GM23248 (cell line): ENCODE results near the gene NAALADL2. TPM values are rescaled to one million over a fixed set of nuclear protein-coding genes. Genes with fewer than 3 reads are reported as not detected.

ENCODE experiments used
- DNase-seq: peaks from one replicate; pipeline ENCODE4 v3.0.0-alpha.2; 2015
- H2AFZ ChIP-seq: fragments of 200-600 bp; sonication (generic); 2 replicates; pipeline ENCODE4 v1.6.1; 2016; ENCODE audit warnings: antibody characterized with exemption
- H3F3A ChIP-seq: fragments of 200-600 bp; sonication (generic); 2 replicates; pipeline ENCODE4 v1.6.1; 2016; ENCODE audit warnings: mild to moderate bottlenecking, antibody characterized with exemption, mixed run types; ENCODE audit not compliant: insufficient read depth
- H3K27ac ChIP-seq: fragments of 200-600 bp; sonication (generic); 2 replicates; pipeline ENCODE4 v1.5.1; 2016; ENCODE audit warnings: mild to moderate bottlenecking
- H3K27me3 ChIP-seq: fragments of 200-600 bp; sonication (generic); replicated peaks from 2 replicates; pipeline ENCODE4 v1.6.1; 2016; ENCODE audit warnings: mild to moderate bottlenecking; ENCODE audit not compliant: insufficient read depth
- H3K36me3 ChIP-seq: fragments of 200-600 bp; sonication (generic); 2 replicates; pipeline ENCODE4 v1.6.1; 2016; ENCODE audit warnings: low read depth, mild to moderate bottlenecking
- H3K4me1 ChIP-seq: fragments of 200-600 bp; sonication (generic); 2 replicates; pipeline ENCODE4 v1.6.1; 2016; ENCODE audit warnings: mild to moderate bottlenecking; ENCODE audit not compliant: insufficient read depth
- H3K4me2 ChIP-seq: fragments of 200-600 bp; sonication (generic); one replicate; pipeline ENCODE4 v1.6.1; 2016; ENCODE audit warnings: mild to moderate bottlenecking; ENCODE audit not compliant: unreplicated experiment
- H3K4me3 ChIP-seq: fragments of 200-600 bp; sonication (generic); 2 replicates; pipeline ENCODE4 v1.5.1; 2016; ENCODE audit warnings: mild to moderate bottlenecking
- H3K79me2 ChIP-seq: fragments of 200-600 bp; sonication (generic); 2 replicates; pipeline ENCODE4 v1.6.1; 2016; ENCODE audit warnings: mild to moderate bottlenecking; ENCODE audit not compliant: insufficient read depth
- H3K9ac ChIP-seq: fragments of 200-600 bp; sonication (generic); 2 replicates; pipeline ENCODE4 v1.6.1; 2016; ENCODE audit warnings: mild to moderate bottlenecking
- H3K9me2 ChIP-seq: fragments of 200-600 bp; sonication (generic); 2 replicates; pipeline ENCODE4 v1.6.1; 2016; ENCODE audit warnings: mixed run types, mild to moderate bottlenecking, moderate library complexity; ENCODE audit not compliant: insufficient read depth
- H3K9me3 ChIP-seq: fragments of 200-600 bp; sonication (generic); one replicate; pipeline ENCODE4 v1.6.1; 2017; ENCODE audit warnings: low read depth
- H4K20me1 ChIP-seq: fragments of 200-600 bp; sonication (generic); 2 replicates; pipeline ENCODE4 v1.6.0; 2016; ENCODE audit not compliant: insufficient read depth
- EZH2 ChIP-seq: fragments of 200-600 bp; sonication (generic); IDR thresholded peaks from 2 replicates; pipeline ENCODE4 v1.6.1; 2018; ENCODE audit warnings: antibody characterized with exemption, mild to moderate bottlenecking; ENCODE audit not compliant: insufficient read depth, poor library complexity, severe bottlenecking
- EZH2phosphoT487 ChIP-seq: fragments of 200-600 bp; sonication (generic); IDR thresholded peaks from 2 replicates; pipeline ENCODE4 v1.6.1; 2018; ENCODE audit warnings: antibody characterized with exemption, moderate library complexity, mild to moderate bottlenecking, low read depth; ENCODE audit not compliant: insufficient read depth
- WGBS, 2 experiments: methylation state at CpG; one replicate each; pipeline ENCODE4 v1.1.6; 2015 to 2017; ENCODE audit warnings: low lambda C conversion rate in 2 of 2, low coverage in 1 of 2; ENCODE audit errors: missing lambda C conversion rate in 2 of 2; 5-methylcytosine and 5-hydroxymethylcytosine counted together
- in situ Hi-C: fragments of 300-500 bp; cut with MboI; formaldehyde crosslinking; loops from 2 replicates; pipeline ENCODE4 v1.15.0; 2020
- polyA plus RNA-seq: library from polyadenylated mRNA; unstranded; fragments of >200 nt; fragmentation: Nextera tagmentation; extraction: Ambion mirVana; gene quantifications from 2 replicates; pipeline ENCODE4 v1.2.1, GENCODE V29; 2016
- total RNA-seq: library from RNA; depleted of rRNA; stranded (reverse); fragments of >200 nt; shearing (Covaris generic); gene quantifications from 2 replicates; pipeline ENCODE4 v1.2.3, GENCODE V29; 2014

NAALADL2 gene
- total and polyA plus RNA-seq, 2 experiments from 2014 or later: 20.5 to 81.0 TPM

DNA sequence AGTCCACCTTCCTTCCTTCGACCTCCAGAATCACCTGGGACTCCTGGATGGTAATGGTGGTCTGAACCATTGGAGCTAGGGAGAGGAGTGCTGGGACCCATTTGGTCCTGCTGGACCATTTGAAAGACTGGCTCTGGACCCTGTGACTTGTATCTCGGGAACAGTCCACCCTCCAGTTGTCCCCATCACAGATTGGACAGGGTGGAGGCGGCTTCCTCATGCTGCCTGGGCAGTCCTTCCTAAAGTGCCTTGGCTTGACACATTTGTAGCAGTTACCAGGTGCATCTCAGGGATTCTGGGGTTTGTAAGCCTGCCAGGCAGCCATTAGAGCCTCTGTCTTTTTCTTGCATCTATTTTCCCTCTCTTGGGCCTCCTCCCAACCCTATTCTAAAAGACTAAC is 758.1 kb downstream of the NAALADL2 start:
- in situ Hi-C loops: no loop called here
- no peak for DNase-seq
- Histone ChIP-seq H3K9me2 (no peaks in the 10 kb centered on the region), H3K36me3 (no peaks in the 10 kb centered on the region), H3K9ac (no peak overlapping the region), H3K9me3 (no peaks in the 10 kb centered on the region), H3K79me2 (no peaks in the 10 kb centered on the region), H4K20me1 (no peaks in the 10 kb centered on the region), H3F3A (no peaks in the 10 kb centered on the region), H2AFZ (no peak overlapping the region), H3K4me3 (no peak overlapping the region), H3K27me3 (no peaks in the 10 kb centered on the region), H3K4me1 (no peaks in the 10 kb centered on the region), H3K4me2 (no peak overlapping the region), H3K27ac (no peak overlapping the region)
- TF ChIP-seq EZH2phosphoT487 (no peak), EZH2 (no peak)
- 86 to 88% methylated on average over 3 of the region's 3 CpGs for WGBS, 2 experiments

DNA sequence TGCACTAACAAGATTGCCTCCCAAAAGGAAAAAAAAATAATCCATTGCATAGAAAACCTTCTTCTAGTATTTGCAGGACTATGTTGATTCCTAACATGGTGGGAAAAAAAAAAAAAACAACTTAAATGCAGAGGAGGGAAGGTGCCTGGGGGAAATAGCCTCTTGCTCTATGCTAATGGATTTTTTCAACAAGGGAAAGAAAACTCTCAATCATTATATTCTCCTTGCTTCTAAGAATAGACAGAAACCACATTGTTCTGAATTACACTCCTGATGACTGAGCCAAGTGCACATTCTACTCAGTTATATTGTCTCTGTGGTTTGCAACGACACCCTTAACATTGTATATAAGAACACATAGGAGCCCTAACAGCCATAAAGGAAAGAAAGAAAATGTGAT is 760.2 kb downstream of the NAALADL2 start:
- 71 to 86% methylated on average over 1 of the region's 1 CpG for WGBS, 2 experiments
- Histone ChIP-seq H2AFZ (no peak overlapping the region), H4K20me1 (no peaks in the 10 kb centered on the region), H3K4me2 (no peak overlapping the region), H3K27ac (no peak overlapping the region), H3K9me2 (no peaks in the 10 kb centered on the region), H3F3A (no peaks in the 10 kb centered on the region), H3K9ac (no peak overlapping the region), H3K4me1 (no peaks in the 10 kb centered on the region), H3K36me3 (no peaks in the 10 kb centered on the region), H3K27me3 (no peaks in the 10 kb centered on the region), H3K9me3 (no peaks in the 10 kb centered on the region), H3K4me3 (no peak overlapping the region), H3K79me2 (no peaks in the 10 kb centered on the region)
- TF ChIP-seq EZH2 (no peak), EZH2phosphoT487 (no peak)
- in situ Hi-C loops: no loop called here
- no peak for DNase-seq

- Histone ChIP-seq H4K20me1 (no peaks in the 10 kb centered on the region), H3K36me3 (no peaks in the 10 kb centered on the region), H3K9ac (no peak overlapping the region), H3K27me3 (no peaks in the 10 kb centered on the region), H3F3A (no peaks in the 10 kb centered on the region), H3K9me3 (no peaks in the 10 kb centered on the region), H3K9me2 (no peaks in the 10 kb centered on the region), H3K4me1 (no peaks in the 10 kb centered on the region), H2AFZ (no peak overlapping the region), H3K4me2 (no peak overlapping the region), H3K27ac (no peak overlapping the region), H3K79me2 (no peaks in the 10 kb centered on the region), H3K4me3 (no peak overlapping the region)
- DNase-seq: no peak
- 93 to 95% methylated on average over 13 of the region's 13 CpGs for WGBS, 2 experiments
- in situ Hi-C loops: no loop called here
- TF ChIP-seq EZH2: no peak
- no peak for TF ChIP-seq EZH2phosphoT487
Observed at GRCh38 chr3:175620093-175620492, 761.0 kb downstream of the NAALADL2 start.

GRCh38 chr3:175620532-175620931 is 761.4 kb downstream of the NAALADL2 start:
- WGBS, 2 experiments: 91 to 94% methylated on average over 12 of the region's 12 CpGs
- Histone ChIP-seq H3K36me3 (no peaks in the 10 kb centered on the region), H3K9ac (no peak overlapping the region), H3K9me2 (no peaks in the 10 kb centered on the region), H3K4me2 (no peak overlapping the region), H3K9me3 (no peaks in the 10 kb centered on the region), H3K27me3 (no peaks in the 10 kb centered on the region), H3K4me1 (no peaks in the 10 kb centered on the region), H2AFZ (no peak overlapping the region), H3K4me3 (no peak overlapping the region), H3K27ac (no peak overlapping the region), H3K79me2 (no peaks in the 10 kb centered on the region), H3F3A (no peaks in the 10 kb centered on the region), H4K20me1 (no peaks in the 10 kb centered on the region)
- DNase-seq: no peak
- in situ Hi-C loops: no loop called here
- TF ChIP-seq EZH2 (no peak), EZH2phosphoT487 (no peak)

- TF ChIP-seq EZH2: no peak
- no peak for TF ChIP-seq EZH2phosphoT487
- no peaks in the 10 kb centered on the region for H3F3A ChIP-seq
- no peaks in the 10 kb centered on the region for H4K20me1 ChIP-seq
- no peak overlapping the region for H3K9ac ChIP-seq
- H3K4me1 ChIP-seq: no peaks in the 10 kb centered on the region
- DNase-seq: no peak
- H3K27ac ChIP-seq: no peak overlapping the region
- H3K9me2 ChIP-seq: no peaks in the 10 kb centered on the region
- no peaks in the 10 kb centered on the region for H3K27me3 ChIP-seq
- WGBS, 2 experiments: 44 to 55% methylated on average over 1 of the region's 1 CpG
- no peaks in the 10 kb centered on the region for H3K36me3 ChIP-seq
- H3K9me3 ChIP-seq: no peaks in the 10 kb centered on the region
- no peak overlapping the region for H2AFZ ChIP-seq
- no peaks in the 10 kb centered on the region for H3K79me2 ChIP-seq
- no peak overlapping the region for H3K4me3 ChIP-seq
- in situ Hi-C loops: no loop called here
- H3K4me2 ChIP-seq: no peak overlapping the region
Observed at GRCh38 chr3:175640958-175641357, 781.8 kb downstream of the NAALADL2 start.
